HT-29 (cell line): Measurements from ENCODE around the gene AGL. TPM values are rescaled to one million over a fixed set of nuclear protein-coding genes. Genes with fewer than 3 reads are reported as not detected.
"Not testable (repeated sequence)": the region's sequence is repeated elsewhere in the genome, so short reads cannot be mapped to it uniquely, and the experiment has no call there.

ENCODE experiments used
- DNase-seq: peaks from one replicate; pipeline ENCODE4 v3.0.0-alpha.2; 2015; ENCODE audit warnings: low spot score
- total RNA-seq: library from RNA; depleted of rRNA; stranded (reverse); fragments of >200 nt; shearing (Covaris generic); gene quantifications from 2 replicates; pipeline ENCODE4 v1.2.3, GENCODE V29; 2014; rRNA removed

AGL gene
- 7.0 and 8.6 TPM in 2 replicates for total RNA-seq

- peak; percentile 90 for DNase-seq
Observed at GRCh38 chr1:99849744-99850458, at the start of gene AGL. Gene AGL, plus strand, starts transcription at chr1:99850361. Its CDS starts 682 bp downstream, at chr1:99851043.

GRCh38 chr1:99801584-99801983, 48.6 kb upstream of the AGL start:
- DNase-seq, result no peak

- DNase-seq, result no peak
Observed at GRCh38 chr1:99806882-99807281, 43.3 kb upstream of the AGL start.

DNA sequence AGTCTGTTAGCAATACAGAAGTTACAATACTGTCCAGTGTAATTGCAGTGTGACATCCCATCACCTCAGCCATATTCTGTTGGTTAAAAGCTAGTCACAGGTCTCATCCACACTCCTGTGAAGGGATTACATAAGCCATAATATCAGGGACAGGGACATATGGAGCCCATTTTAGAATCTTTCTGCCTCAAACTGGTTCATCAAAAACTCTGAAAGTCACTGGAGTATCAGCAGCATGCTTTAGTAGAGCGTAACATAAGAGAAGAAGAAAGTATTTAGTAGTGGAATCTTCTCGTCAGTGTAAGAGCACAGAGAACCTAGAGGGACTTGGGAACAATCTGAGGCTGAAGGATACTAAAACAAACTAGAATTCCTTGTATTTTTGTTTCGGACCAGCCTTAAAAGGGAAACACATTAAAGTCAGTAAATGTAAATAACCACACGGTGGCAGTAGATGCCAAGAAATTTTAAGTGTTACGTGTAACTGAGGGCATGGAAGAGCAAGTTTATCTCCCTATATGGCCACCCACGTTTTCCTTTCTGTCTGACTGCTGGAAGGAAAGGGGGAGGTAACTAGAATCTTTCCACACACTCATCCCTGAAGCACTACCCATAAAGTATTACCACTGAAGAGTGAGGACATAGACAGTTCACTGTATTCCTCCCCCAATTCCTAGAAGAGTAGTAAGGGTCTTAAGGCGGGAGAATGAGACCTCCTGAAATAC, 41.6 kb upstream of the AGL start:
- peak; percentile 88 for DNase-seq

- DNase-seq, result no peak
Observed at GRCh38 chr1:99811075-99811474, 39.1 kb upstream of the AGL start.

DNA sequence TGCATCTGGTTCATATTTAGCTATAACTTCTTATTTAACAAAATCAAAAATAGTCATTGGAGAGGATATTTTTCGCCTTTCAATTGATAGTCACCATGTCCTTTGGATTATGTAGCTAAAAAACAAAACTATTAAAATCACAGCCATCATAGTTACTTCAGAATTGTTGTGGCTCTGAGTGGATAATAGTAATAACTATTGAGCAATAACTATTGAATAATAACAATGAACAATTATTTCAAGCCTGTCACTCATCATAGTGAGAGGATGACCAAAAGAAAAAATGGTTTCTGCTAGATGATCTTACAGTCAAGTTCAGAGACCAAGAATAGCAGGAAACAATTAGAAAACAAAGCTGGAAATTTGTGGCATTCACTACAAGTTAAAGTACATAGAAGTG, 38.4 kb upstream of the AGL start:
- DNase-seq, result no peak

GRCh38 chr1:99814373-99814900, 35.7 kb upstream of the AGL start:
- DNase-seq, result no peak

DNA sequence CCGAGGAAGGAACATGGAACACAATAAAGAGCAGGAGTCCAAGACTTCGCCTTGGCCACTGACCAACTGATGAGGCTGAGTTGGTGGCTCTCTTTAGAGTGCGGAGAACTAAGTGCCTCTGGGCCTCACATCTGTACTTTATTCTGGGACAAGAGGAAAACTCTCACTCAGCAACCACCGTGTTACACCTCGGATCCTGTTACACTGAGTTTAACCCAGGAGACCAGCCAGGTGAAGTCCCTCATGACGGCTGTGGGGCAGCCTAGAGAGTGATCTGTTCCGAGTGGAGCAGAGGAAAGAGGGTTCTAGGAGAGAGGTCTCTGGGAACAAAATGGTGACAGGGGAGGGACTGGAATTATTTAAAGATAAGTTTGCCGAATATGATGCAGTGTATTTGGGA, 33.5 kb upstream of the AGL start:
- DNase-seq, result no peak

- DNase-seq, result no peak
Observed at GRCh38 chr1:99818063-99818699, 32.0 kb upstream of the AGL start.

DNA sequence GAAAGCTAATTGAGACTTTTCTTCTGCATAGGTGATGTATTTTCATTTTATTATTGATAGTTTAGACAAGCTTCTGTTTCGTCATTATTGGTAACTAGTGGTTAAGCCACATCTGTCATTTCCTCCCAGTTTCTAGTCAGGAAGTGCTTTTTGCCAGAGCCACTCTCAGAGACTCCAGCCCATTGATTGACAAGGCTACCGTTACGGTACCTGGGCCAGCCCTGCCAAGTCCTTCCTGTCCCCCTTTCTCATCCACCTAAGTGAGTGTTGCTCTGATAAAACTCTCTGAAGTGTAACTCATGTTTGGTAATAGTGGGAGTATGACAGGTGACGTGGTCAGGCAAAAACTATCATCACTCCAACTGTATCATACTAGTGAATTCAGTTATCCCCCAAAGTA, 29.6 kb upstream of the AGL start:
- DNase-seq, result no peak

DNA sequence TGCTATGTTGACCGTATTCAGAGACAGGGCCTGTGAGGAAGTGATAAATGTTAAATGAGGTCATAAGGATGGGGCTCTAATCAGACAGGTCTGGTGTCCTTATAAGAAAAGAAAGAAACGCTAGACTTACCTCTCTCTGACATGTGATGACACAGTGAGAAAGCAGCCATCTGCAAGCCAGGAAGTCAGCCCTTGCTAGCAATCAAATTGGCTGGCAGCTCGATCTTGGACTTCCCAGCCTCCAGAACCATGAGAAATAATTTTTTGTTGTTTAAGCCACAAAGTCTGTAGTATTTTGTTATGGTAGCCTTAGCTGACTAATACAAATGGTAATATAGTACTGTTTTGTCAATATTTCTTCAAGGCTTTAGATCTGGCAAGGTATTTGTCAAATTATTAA, 25.1 kb upstream of the AGL start:
- DNase-seq, result no peak

GRCh38 chr1:99825702-99826101, 24.5 kb upstream of the AGL start:
- no peak for DNase-seq

GRCh38 chr1:99827970-99828369, 22.2 kb upstream of the AGL start:
- DNase-seq, result no peak

DNA sequence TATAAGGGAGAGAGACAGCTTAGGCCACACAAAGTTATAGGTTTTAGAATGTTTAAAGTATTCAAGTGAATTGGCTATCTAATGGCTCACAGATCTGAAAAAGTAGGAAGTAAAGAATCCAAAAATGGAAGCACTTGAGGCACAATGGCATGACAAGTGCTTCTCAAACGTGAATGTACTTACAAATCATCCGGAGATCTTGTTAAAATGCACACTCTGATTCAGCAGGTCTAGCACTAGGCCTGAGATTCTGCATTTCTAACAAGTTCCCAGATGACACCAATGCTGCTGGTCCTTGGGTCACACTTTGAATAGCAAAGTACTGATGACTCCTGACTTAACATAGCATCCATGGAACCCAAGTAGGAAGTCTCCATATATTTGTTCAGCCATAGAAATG, 20.9 kb upstream of the AGL start:
- DNase-seq, result no peak

- DNase-seq, result not testable (repeated sequence)
Observed at GRCh38 chr1:99833911-99834310, 16.2 kb upstream of the AGL start.

GRCh38 chr1:99836171-99837103, 13.7 kb upstream of the AGL start:
- peak; percentile 48 for DNase-seq

- DNase-seq, result not testable (repeated sequence)
Observed at GRCh38 chr1:99840353-99840752, 9.8 kb upstream of the AGL start.

DNA sequence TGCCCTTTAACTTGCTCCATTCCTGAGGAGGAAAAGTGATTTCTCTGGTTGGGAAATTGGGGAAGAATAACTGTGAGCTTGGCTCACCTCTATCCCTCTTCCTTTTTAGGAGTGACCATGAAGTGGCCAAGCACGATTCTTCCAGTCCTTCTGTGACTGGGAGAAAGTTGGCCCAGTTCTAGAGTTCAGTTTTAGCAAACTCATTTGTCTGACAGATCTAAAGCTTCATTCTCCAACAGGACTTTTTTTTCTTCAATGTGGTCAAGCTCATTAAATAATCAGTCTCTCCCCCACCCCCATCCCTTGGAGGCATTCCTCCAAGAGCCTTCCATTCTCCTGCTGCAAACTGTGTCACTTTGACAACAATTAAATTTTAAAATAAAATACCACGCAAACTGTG, 6.4 kb upstream of the AGL start:
- no peak for DNase-seq

GRCh38 chr1:99845201-99845600, 5.0 kb upstream of the AGL start:
- DNase-seq, result not testable (repeated sequence)

DNA sequence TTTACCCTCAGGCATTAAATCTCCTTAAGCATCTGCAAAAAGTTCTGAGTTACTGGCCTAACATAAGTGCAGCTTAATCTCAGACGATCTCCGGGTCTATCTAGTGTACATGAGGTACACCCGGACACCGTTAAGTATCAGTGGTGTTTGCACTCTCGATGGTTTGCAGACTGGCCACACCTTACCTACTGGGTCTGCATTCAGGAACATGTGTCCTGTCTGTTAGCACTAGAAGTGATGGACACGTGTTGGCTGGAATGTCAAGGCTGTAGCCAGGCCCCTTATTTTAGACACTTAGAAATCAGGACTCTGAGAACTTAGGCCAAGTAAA, 783 bp upstream of the AGL start:
- no peak for DNase-seq
